Left ventricle myocardium inferior (tissue), 1 donor: ENCODE measurements around the gene GYS1. TPM values are rescaled to one million over a fixed set of nuclear protein-coding genes. Genes with fewer than 3 reads are reported as not detected.
"Not testable (repeated sequence)": the region's sequence is repeated elsewhere in the genome, so short reads cannot be mapped to it uniquely, and the experiment has no call there.

Source experiments
- DNase-seq: peaks from one replicate; pipeline ENCODE4 v3.0.0-alpha.2; 2020
- H3K27ac ChIP-seq: fragments of 200-600 bp; replicated peaks from 2 replicates; pipeline ENCODE4 v1.8.0; 2021
- H3K27me3 ChIP-seq: fragments of 200-600 bp; 2 replicates; pipeline ENCODE4 v1.8.0; 2021; ENCODE audit warnings: low read depth
- H3K36me3 ChIP-seq: fragments of 200-600 bp; 2 replicates; pipeline ENCODE4 v1.8.0; 2021
- H3K4me1 ChIP-seq: fragments of 200-600 bp; 2 replicates; pipeline ENCODE4 v1.8.0; 2021
- H3K4me3 ChIP-seq: fragments of 200-600 bp; 2 replicates; pipeline ENCODE4 v1.8.0; 2021; ENCODE audit warnings: mild to moderate bottlenecking, moderate library complexity
- H3K9me3 ChIP-seq: fragments of 200-600 bp; replicated peaks from 2 replicates; pipeline ENCODE4 v1.8.0; 2021
- intact Hi-C: fragments of 100-400 bp; cut with micrococcal nuclease; formaldehyde crosslinking; loops from one replicate; pipeline ENCODE4 v1.11.0; 2022
- microRNA-seq: library from miRNA; unstranded; fragments of <30 nt; microRNA quantifications from one replicate; pipeline ENCODE4 v1.2.0, GENCODE V29; 2020
- total RNA-seq: library from RNA; stranded (reverse); fragmentation: NEBNext Ultra II Directional; extraction: Animal tissue kit (Norgen Biotek cat#: 25700); gene quantifications from one replicate; pipeline ENCODE4 v1.2.1, GENCODE V29; 2021
- TF ChIP-seq, protein P1 (sequence below): fragments of 200-600 bp; IDR thresholded peaks from 2 replicates; pipeline ENCODE4 v1.8.0; 2021; ENCODE audit warnings: antibody characterized with exemption, mild to moderate bottlenecking, borderline replicate concordance
- donor health status: DM: no; HTN: yes; CAD: no; lungs with severe emphysema.

Gene GYS1
- total RNA-seq, 1 donor from 2014 or later, result 138 TPM

- H3K9me3 ChIP-seq, result no peaks in the 10 kb centered on the region
- H3K27me3 ChIP-seq, result no peaks in the 10 kb centered on the region
- no peak overlapping the region for H3K4me3 ChIP-seq
- intact Hi-C loops, result no loop called here
- no peak overlapping the region for H3K27ac ChIP-seq
- H3K4me1 ChIP-seq, result peaks cover 7% of the 10 kb centered on the region
- TF ChIP-seq, protein P1, sequence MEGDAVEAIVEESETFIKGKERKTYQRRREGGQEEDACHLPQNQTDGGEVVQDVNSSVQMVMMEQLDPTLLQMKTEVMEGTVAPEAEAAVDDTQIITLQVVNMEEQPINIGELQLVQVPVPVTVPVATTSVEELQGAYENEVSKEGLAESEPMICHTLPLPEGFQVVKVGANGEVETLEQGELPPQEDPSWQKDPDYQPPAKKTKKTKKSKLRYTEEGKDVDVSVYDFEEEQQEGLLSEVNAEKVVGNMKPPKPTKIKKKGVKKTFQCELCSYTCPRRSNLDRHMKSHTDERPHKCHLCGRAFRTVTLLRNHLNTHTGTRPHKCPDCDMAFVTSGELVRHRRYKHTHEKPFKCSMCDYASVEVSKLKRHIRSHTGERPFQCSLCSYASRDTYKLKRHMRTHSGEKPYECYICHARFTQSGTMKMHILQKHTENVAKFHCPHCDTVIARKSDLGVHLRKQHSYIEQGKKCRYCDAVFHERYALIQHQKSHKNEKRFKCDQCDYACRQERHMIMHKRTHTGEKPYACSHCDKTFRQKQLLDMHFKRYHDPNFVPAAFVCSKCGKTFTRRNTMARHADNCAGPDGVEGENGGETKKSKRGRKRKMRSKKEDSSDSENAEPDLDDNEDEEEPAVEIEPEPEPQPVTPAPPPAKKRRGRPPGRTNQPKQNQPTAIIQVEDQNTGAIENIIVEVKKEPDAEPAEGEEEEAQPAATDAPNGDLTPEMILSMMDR, result no peak
- H3K36me3 ChIP-seq, result peaks cover 46% of the 10 kb centered on the region
- DNase-seq, result no peak
Measured at GRCh38 chr19:48922548-48923490, 70.3 kb downstream of the GYS1 start.

DNA sequence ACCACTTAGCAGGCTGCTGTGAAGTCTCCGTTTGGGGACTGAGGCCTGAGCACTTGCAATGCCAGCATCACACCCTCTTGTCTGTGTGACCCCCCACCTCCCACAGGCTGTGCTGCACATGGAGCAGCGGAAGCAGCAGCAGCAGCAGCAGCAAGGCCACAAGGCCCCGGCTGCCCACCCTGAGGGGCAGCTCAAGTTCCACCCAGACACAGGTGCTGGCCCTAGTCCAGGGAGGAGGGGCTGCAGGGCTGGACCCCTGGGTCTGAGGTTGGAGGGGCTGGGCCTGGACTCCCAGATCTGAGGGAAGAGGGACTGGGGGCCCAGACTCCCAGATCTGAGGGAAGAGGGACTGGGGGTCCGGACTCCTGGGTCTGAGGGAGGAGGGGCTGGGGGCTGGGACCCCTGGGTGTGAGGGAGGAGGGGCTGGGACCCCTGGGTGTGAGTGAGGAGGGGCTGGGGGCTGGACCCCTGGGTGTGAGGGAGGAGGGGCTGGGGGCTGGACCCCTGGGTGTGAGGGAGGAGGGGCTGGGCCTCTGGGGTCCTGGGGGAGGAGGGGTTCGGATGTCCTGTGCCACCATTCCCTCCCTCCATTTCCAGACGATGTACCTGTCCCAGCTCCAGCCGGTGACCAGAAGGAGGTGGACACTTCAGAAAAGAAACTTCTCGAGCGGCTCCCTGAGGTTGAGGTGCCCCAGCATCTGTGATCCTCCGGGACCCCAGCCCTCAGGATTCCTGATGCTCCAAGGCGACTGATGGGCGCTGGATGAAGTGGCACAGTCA, 71.2 kb downstream of the GYS1 start:
- intact Hi-C loops, result no loop called here
- H3K27ac ChIP-seq, result no peak overlapping the region
- peaks cover 2% of the 10 kb centered on the region for H3K4me1 ChIP-seq
- H3K9me3 ChIP-seq, result no peaks in the 10 kb centered on the region
- TF ChIP-seq, protein P1, result no peak
- peaks cover 55% of the 10 kb centered on the region for H3K36me3 ChIP-seq
- no peak overlapping the region for H3K4me3 ChIP-seq
- H3K27me3 ChIP-seq, result no peaks in the 10 kb centered on the region
- no peak for DNase-seq

DNA sequence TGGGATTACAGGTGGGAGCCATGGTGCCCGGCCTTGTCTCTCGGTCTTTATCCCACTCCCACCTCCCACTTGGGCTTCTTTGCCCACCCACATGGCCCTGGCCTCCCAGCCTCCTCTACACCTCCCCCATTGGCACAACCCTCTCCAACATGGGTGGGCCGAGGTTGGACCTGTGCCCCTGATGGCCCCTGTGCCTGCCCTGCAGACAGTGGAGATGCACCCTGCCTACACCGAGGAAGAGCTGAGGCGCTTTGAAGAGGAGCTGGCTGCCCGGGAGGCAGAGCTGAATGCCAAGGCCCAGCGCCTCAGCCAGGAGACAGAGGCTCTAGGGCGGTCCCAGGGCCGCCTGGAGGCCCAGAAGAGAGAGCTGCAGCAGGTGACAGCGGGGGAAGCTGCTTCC, 72.2 kb downstream of the GYS1 start:
- H3K27ac ChIP-seq, result no peak overlapping the region
- H3K27me3 ChIP-seq, result no peaks in the 10 kb centered on the region
- no peaks in the 10 kb centered on the region for H3K4me1 ChIP-seq
- intact Hi-C loops, result no loop called here
- DNase-seq, result no peak
- TF ChIP-seq, protein P1, result no peak
- no peaks in the 10 kb centered on the region for H3K9me3 ChIP-seq
- peaks cover 65% of the 10 kb centered on the region for H3K36me3 ChIP-seq
- H3K4me3 ChIP-seq, result no peak overlapping the region

GRCh38 chr19:48919271-48919670, 73.8 kb downstream of the GYS1 start:
- DNase-seq, intact Hi-C loops, H3K27me3 ChIP-seq, H3K27ac ChIP-seq, H3K4me3 ChIP-seq, H3K9me3 ChIP-seq, H3K4me1 ChIP-seq: not testable (repeated sequence)
- peaks cover 80% of the 10 kb centered on the region for H3K36me3 ChIP-seq

DNA sequence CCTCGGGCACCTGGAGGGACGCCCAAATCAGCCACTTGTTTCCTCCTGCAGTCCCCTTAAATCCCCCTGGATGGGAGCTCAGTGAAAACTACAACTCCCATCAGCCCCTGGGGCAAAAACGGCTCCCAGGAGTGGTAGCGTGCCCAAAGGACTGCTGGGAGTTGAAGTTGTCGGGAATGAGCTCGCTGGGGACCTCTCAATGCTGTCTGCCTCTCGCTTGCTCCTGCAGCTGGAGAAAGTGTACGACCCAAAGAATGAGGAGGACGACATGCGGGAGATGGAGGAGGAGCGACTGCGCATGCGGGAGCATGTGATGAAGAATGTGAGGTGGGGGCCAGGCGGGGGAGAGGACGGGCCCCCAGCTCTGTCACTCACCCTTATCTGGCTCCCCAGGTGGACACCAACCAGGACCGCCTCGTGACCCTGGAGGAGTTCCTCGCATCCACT, 74.3 kb downstream of the GYS1 start:
- TF ChIP-seq, protein P1, result no peak
- Histone ChIP-seq H3K36me3 (peaks cover 85% of the 10 kb centered on the region), H3K27ac (no peak overlapping the region), H3K4me1 (no peaks in the 10 kb centered on the region), H3K9me3 (no peaks in the 10 kb centered on the region), H3K4me3 (no peak overlapping the region), H3K27me3 (no peaks in the 10 kb centered on the region)
- DNase-seq, result no peak
- intact Hi-C loops, result no loop called here

Small RNA genes within 50 kb of the gene (microRNA-seq; reads per million reads assigned to microRNA genes)
- gene MIR6798, result not detected

Other genes with a start within 250 kb of the GYS1 start
- gene IZUMO1, start 246.4 kb downstream of the GYS1 start, total RNA-seq, result 0.60 TPM
- gene FUT1, start 240.7 kb downstream of the GYS1 start, total RNA-seq, result 1.8 TPM
- not detected for gene FGF21, start 237.8 kb downstream of the GYS1 start, total RNA-seq
- 70.8 TPM for gene BCAT2, start 182.3 kb downstream of the GYS1 start, total RNA-seq
- 1.8 TPM for gene HSD17B14, start 156.8 kb downstream of the GYS1 start, total RNA-seq
- 24.7 TPM for gene PLEKHA4, start 124.7 kb downstream of the GYS1 start, total RNA-seq
- gene PPP1R15A, start 120.9 kb downstream of the GYS1 start, total RNA-seq, result 76.4 TPM
- gene TULP2, start 94.6 kb downstream of the GYS1 start, total RNA-seq, result 0.55 TPM
- 221 TPM for gene NUCB1, start 93.0 kb downstream of the GYS1 start, total RNA-seq
- gene DHDH, start 59.6 kb downstream of the GYS1 start, total RNA-seq, result not detected
- 25.5 TPM for gene BAX, start 38.4 kb downstream of the GYS1 start, total RNA-seq
- gene FTL, start 28.0 kb downstream of the GYS1 start, total RNA-seq, result 834 TPM
- 44.4 TPM for gene RUVBL2, start 578 bp upstream of the GYS1 start, total RNA-seq
- gene LHB, start 23.8 kb upstream of the GYS1 start, total RNA-seq, result not detected
- not detected for gene CGB3, start 31.0 kb upstream of the GYS1 start, total RNA-seq
- gene CGB2, start 38.6 kb upstream of the GYS1 start, total RNA-seq, result not detected
- not detected for gene CGB1, start 43.6 kb upstream of the GYS1 start, total RNA-seq
- gene CGB5, start 50.5 kb upstream of the GYS1 start, total RNA-seq, result not detected
- not detected for gene CGB8, start 55.8 kb upstream of the GYS1 start, total RNA-seq
- not detected for gene CGB7, start 64.4 kb upstream of the GYS1 start, total RNA-seq
- not detected for gene NTF4, start 71.5 kb upstream of the GYS1 start, total RNA-seq
- 0.66 TPM for gene KCNA7, start 79.4 kb upstream of the GYS1 start, total RNA-seq
- 115 TPM for gene SNRNP70, start 92.1 kb upstream of the GYS1 start, total RNA-seq
- 23.4 TPM for gene LIN7B, start 121.1 kb upstream of the GYS1 start, total RNA-seq
- gene C19orf73, start 125.8 kb upstream of the GYS1 start, total RNA-seq, result 1.6 TPM
- gene PPFIA3, start 126.2 kb upstream of the GYS1 start, total RNA-seq, result 5.7 TPM
- 1,040 TPM for gene HRC, start 162.1 kb upstream of the GYS1 start, total RNA-seq
- gene TRPM4, start 164.5 kb upstream of the GYS1 start, total RNA-seq, result 31.5 TPM